HL-60 (cell line): ENCODE data around the gene NBAS.

Experiments
- CTCF ChIP-seq: IDR thresholded peaks from one replicate; pipeline ENCODE4 v1.5.1; 2011; ENCODE audit warnings: low read length, control low read depth, inconsistent platforms; ENCODE audit not compliant: insufficient read depth
- GABPA ChIP-seq: IDR thresholded peaks from 2 replicates; pipeline ENCODE4 v1.6.1; 2012; ENCODE audit warnings: low read depth
- POLR2AphosphoS5 ChIP-seq: IDR thresholded peaks from 2 replicates; pipeline ENCODE4 v1.6.1; 2012; ENCODE audit warnings: low read depth
- REST ChIP-seq: IDR thresholded peaks from 2 replicates; pipeline ENCODE4 v1.6.1; 2012; ENCODE audit warnings: low read depth; ENCODE audit not compliant: insufficient replicate concordance
- SPI1 ChIP-seq: IDR thresholded peaks from 2 replicates; pipeline ENCODE4 v1.6.1; 2012; ENCODE audit warnings: low read depth, mild to moderate bottlenecking, borderline replicate concordance

GRCh38 chr2:15352363-15352762 is 208.8 kb downstream of the NBAS start:
- TF ChIP-seq CTCF (no peak), REST (no peak), POLR2AphosphoS5 (no peak), GABPA (no peak), SPI1 (no peak)
